ENCODE data around the gene DNPEP.

DNPEP gene

GRCh38 chr2:219353129-219353528 is 34.6 kb downstream of the DNPEP start:
- no peak for DNase-seq

- peak; percentile 57 for DNase-seq
Measured at GRCh38 chr2:219352448-219353023, 35.2 kb downstream of the DNPEP start.

GRCh38 chr2:219350710-219351221 is 36.9 kb downstream of the DNPEP start:
- DNase-seq: no peak

- DNase-seq: no peak
Measured at GRCh38 chr2:219350215-219350614, 37.5 kb downstream of the DNPEP start.

GRCh38 chr2:219344751-219345430 is 42.8 kb downstream of the DNPEP start:
- DNase-seq: peak; percentile 33

GRCh38 chr2:219335373-219335786 is 52.3 kb downstream of the DNPEP start:
- no peak for DNase-seq

GRCh38 chr2:219334076-219334475 is 53.6 kb downstream of the DNPEP start:
- DNase-seq: no peak

- no peak for DNase-seq
Measured at GRCh38 chr2:219332542-219332941, 55.2 kb downstream of the DNPEP start, which contains the start of gene RESP18. Gene RESP18, minus strand, starts transcription at chr2:219332744.

GRCh38 chr2:219331560-219332213 is 56.0 kb downstream of the DNPEP start:
- DNase-seq: no peak

GRCh38 chr2:219327719-219328118 is 60.0 kb downstream of the DNPEP start:
- no peak for DNase-seq

- no peak for DNase-seq
Measured at GRCh38 chr2:219325657-219326315, 61.9 kb downstream of the DNPEP start.

- no peak for DNase-seq
Measured at GRCh38 chr2:219325136-219325535, 62.6 kb downstream of the DNPEP start.

- no peak for DNase-seq
Measured at GRCh38 chr2:219323434-219323833, 64.3 kb downstream of the DNPEP start.

All from NCI-H1092 (cell line).